ENCODE measurements around the gene SLC6A13.

DNA sequence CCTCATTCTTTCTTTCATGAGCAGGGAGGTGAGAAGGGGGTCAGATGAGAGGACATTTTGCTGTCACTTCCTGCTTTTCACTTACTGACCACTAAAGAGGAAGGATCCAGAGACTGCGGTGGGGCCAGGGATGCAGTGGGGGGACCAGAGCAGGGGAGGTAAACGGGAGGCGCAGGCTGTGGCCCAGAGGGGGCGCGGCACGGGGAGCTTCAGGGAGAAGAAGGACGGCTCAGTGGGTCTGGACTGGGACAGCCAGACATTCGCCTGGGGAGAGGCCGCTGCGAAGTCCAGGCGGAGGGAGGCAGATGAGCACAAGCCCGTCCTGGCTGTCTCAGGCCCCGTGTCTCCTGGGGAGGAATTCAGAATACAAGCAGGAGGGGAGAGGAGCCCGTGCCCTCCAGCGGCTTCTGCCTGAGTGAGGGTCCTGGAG lies 89.9 kb downstream of the SLC6A13 start:
- TF ChIP-seq ZC3H13 (CRISPR knock-in tag; IDR thresholded peaks at IDR 0.05) (no peak), KDM1A (CRISPR knock-in tag; IDR thresholded peaks at IDR 0.05) (no peak), TBX3 (IDR thresholded peaks at IDR 0.05; ENCODE audit: borderline replicate concordance) (no peak), JUN (CRISPR knock-in tag; IDR thresholded peaks at IDR 0.05) (no peak), SP1 (IDR thresholded peaks at IDR 0.05) (no peak), SP1 (CRISPR knock-in tag; IDR thresholded peaks at IDR 0.05) (no peak), HNRNPUL1 (IDR thresholded peaks at IDR 0.05; ENCODE audit: low read depth, low read length) (no peak), SRF (IDR thresholded peaks at IDR 0.05; ENCODE audit: low read depth, low read length) (no peak), POLR2AphosphoS2 (IDR thresholded peaks at IDR 0.05; ENCODE audit: low read depth, low read length) (no peak), NONO (IDR thresholded peaks at IDR 0.05) (no peak), NONO (CRISPR knock-in tag; conservative IDR thresholded peaks at IDR 0.05) (no peak)
- TF ChIP-seq, protein P1, sequence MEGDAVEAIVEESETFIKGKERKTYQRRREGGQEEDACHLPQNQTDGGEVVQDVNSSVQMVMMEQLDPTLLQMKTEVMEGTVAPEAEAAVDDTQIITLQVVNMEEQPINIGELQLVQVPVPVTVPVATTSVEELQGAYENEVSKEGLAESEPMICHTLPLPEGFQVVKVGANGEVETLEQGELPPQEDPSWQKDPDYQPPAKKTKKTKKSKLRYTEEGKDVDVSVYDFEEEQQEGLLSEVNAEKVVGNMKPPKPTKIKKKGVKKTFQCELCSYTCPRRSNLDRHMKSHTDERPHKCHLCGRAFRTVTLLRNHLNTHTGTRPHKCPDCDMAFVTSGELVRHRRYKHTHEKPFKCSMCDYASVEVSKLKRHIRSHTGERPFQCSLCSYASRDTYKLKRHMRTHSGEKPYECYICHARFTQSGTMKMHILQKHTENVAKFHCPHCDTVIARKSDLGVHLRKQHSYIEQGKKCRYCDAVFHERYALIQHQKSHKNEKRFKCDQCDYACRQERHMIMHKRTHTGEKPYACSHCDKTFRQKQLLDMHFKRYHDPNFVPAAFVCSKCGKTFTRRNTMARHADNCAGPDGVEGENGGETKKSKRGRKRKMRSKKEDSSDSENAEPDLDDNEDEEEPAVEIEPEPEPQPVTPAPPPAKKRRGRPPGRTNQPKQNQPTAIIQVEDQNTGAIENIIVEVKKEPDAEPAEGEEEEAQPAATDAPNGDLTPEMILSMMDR (CRISPR knock-in tag; IDR thresholded peaks at IDR 0.05), result no peak
- TF ChIP-seq, protein P2, sequence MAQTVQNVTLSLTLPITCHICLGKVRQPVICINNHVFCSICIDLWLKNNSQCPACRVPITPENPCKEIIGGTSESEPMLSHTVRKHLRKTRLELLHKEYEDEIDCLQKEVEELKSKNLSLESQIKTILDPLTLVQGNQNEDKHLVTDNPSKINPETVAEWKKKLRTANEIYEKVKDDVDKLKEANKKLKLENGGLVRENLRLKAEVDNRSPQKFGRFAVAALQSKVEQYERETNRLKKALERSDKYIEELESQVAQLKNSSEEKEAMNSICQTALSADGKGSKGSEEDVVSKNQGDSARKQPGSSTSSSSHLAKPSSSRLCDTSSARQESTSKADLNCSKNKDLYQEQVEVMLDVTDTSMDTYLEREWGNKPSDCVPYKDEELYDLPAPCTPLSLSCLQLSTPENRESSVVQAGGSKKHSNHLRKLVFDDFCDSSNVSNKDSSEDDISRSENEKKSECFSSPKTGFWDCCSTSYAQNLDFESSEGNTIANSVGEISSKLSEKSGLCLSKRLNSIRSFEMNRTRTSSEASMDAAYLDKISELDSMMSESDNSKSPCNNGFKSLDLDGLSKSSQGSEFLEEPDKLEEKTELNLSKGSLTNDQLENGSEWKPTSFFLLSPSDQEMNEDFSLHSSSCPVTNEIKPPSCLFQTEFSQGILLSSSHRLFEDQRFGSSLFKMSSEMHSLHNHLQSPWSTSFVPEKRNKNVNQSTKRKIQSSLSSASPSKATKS (CRISPR knock-in tag; IDR thresholded peaks at IDR 0.05), result no peak
- TF ChIP-seq, protein P3, sequence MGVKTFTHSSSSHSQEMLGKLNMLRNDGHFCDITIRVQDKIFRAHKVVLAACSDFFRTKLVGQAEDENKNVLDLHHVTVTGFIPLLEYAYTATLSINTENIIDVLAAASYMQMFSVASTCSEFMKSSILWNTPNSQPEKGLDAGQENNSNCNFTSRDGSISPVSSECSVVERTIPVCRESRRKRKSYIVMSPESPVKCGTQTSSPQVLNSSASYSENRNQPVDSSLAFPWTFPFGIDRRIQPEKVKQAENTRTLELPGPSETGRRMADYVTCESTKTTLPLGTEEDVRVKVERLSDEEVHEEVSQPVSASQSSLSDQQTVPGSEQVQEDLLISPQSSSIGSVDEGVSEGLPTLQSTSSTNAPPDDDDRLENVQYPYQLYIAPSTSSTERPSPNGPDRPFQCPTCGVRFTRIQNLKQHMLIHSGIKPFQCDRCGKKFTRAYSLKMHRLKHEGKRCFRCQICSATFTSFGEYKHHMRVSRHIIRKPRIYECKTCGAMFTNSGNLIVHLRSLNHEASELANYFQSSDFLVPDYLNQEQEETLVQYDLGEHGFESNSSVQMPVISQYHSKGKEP (CRISPR knock-in tag; IDR thresholded peaks at IDR 0.05), result no peak
- TF ChIP-seq, protein P4, sequence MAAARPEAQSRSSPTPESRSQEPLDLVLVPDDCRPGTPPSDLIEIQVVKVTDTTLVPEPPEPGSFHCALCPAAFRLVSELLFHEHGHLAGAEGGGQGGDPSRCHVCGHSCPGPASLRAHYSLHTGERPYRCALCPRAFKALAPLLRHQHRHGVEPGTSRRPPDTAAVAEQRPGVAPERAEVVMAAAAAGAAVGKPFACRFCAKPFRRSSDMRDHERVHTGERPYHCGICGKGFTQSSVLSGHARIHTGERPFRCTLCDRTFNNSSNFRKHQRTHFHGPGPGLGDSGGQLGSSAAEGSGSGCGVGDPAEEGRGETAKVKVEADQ (CRISPR knock-in tag; IDR thresholded peaks at IDR 0.05; ENCODE audit: borderline replicate concordance), result no peak
